HG02981 (cell line): ENCODE results near the gene KIF13A.
"Not testable (repeated sequence)": the region's sequence is repeated elsewhere in the genome, so short reads cannot be mapped to it uniquely, and the experiment has no call there.

Experiments
- ATAC-seq: cut with Tn5 transposase; IDR thresholded peaks from one replicate; pipeline ENCODE4 v1.9.1; 2021; ENCODE audit warnings: mild to moderate bottlenecking, moderate library complexity; ENCODE audit not compliant: unreplicated experiment

The KIF13A gene

GRCh38 chr6:17853533-17853932 lies 133.9 kb downstream of the KIF13A start:
- no peak for ATAC-seq

GRCh38 chr6:17851720-17852161 lies 135.7 kb downstream of the KIF13A start:
- no peak for ATAC-seq

GRCh38 chr6:17851001-17851719 lies 136.3 kb downstream of the KIF13A start:
- no peak for ATAC-seq

- ATAC-seq = no peak
Observed at GRCh38 chr6:17850281-17850680, 137.2 kb downstream of the KIF13A start.

GRCh38 chr6:17847203-17847760 lies 140.2 kb downstream of the KIF13A start:
- ATAC-seq = no peak

GRCh38 chr6:17846762-17847161 lies 140.7 kb downstream of the KIF13A start:
- ATAC-seq = no peak

GRCh38 chr6:17845598-17845997 lies 141.8 kb downstream of the KIF13A start:
- ATAC-seq = no peak

- ATAC-seq = not testable (repeated sequence)
Observed at GRCh38 chr6:17844967-17845366, 142.5 kb downstream of the KIF13A start.

- ATAC-seq = no peak
Observed at GRCh38 chr6:17842934-17843821, 144.3 kb downstream of the KIF13A start.

- ATAC-seq = no peak
Observed at GRCh38 chr6:17842014-17842776, 145.2 kb downstream of the KIF13A start.

GRCh38 chr6:17839513-17840223 lies 147.8 kb downstream of the KIF13A start:
- ATAC-seq = no peak

GRCh38 chr6:17836293-17836692 lies 151.1 kb downstream of the KIF13A start:
- ATAC-seq = no peak

- ATAC-seq = no peak
Observed at GRCh38 chr6:17835784-17836183, 151.7 kb downstream of the KIF13A start.

GRCh38 chr6:17831135-17831534 lies 156.3 kb downstream of the KIF13A start:
- ATAC-seq = no peak

- ATAC-seq = no peak
Observed at GRCh38 chr6:17829905-17830304, 157.5 kb downstream of the KIF13A start.

GRCh38 chr6:17828149-17828548 lies 159.3 kb downstream of the KIF13A start:
- ATAC-seq = no peak

- no peak for ATAC-seq
Observed at GRCh38 chr6:17826301-17826700, 161.1 kb downstream of the KIF13A start.

- ATAC-seq = no peak
Observed at GRCh38 chr6:17820055-17820454, 167.4 kb downstream of the KIF13A start.

- ATAC-seq = no peak
Observed at GRCh38 chr6:17817763-17818162, 169.7 kb downstream of the KIF13A start.

- ATAC-seq = no peak
Observed at GRCh38 chr6:17816921-17817611, 170.4 kb downstream of the KIF13A start.
